Left lung (tissue), 10 donors: ENCODE data around the gene EFL1. TPM values are rescaled to one million over a fixed set of nuclear protein-coding genes. Genes with fewer than 3 reads are reported as not detected.

Experiments used
- ATAC-seq: fragments of 200-7000 bp; cut with Tn5 transposase; one replicate; pipeline ENCODE4 v1.9.1; 2020; ENCODE audit warnings: moderate library complexity
- DNase-seq, 4 donors: peaks; one replicate each; pipeline ENCODE4 v3.0.0-alpha.2; 2013 to 2020
- H3K27ac ChIP-seq, 2 donors: fragments of 200-600 bp; sonication (generic) in 1 of 2; one replicate each; pipeline versions ENCODE4 v1.5.0 to v1.8.0; 2020 to 2021
- H3K27me3 ChIP-seq, 2 donors: fragments of 200-600 bp; sonication (generic) in 1 of 2; one replicate each; pipeline versions ENCODE4 v1.5.0 to v1.8.0; 2020 to 2021
- H3K36me3 ChIP-seq, 2 donors: fragments of 200-600 bp; sonication (generic) in 1 of 2; one replicate each; pipeline versions ENCODE4 v1.5.0 to v1.8.0; 2020 to 2021
- H3K4me1 ChIP-seq, 2 donors: fragments of 200-600 bp; one replicate each; pipeline ENCODE4 v1.8.0; 2021
- H3K4me3 ChIP-seq, 2 donors: fragments of 200-600 bp; sonication (generic) in 1 of 2; one replicate each; pipeline versions ENCODE4 v1.5.0 to v1.8.0; 2020 to 2021; ENCODE audit warnings: mild to moderate bottlenecking in 1 of 2
- H3K9me3 ChIP-seq, 2 donors: fragments of 200-600 bp; sonication (generic) in 1 of 2; one replicate each; pipeline versions ENCODE4 v1.5.0 to v1.8.0; 2020 to 2021
- CTCF ChIP-seq, 2 donors: fragments of 200-600 bp; sonication (generic) in 1 of 2; IDR thresholded peaks; one replicate each; pipeline versions ENCODE4 v1.5.0 to v1.8.0; 2021; ENCODE audit warnings: antibody characterized with exemption in 2 of 2
- intact Hi-C, 2 donors: fragments of 100-400 bp; cut with DNase I; formaldehyde crosslinking; loops; one replicate each; pipeline versions ENCODE4 v1.11.2 to v1.14.2; 2022
- polyA plus RNA-seq, 6 donors: library from polyadenylated mRNA; unstranded; fragments of 120-200 nt; gene quantifications; one replicate each; pipeline ENCODE4 v1.2.1, GENCODE V29; 2013; ENCODE audit not compliant: insufficient read length in 6 of 6
- total RNA-seq, 2 donors: library from RNA; stranded (reverse); fragmentation: NEBNext Ultra II Directional; extraction: Animal tissue kit (Norgen Biotek cat#: 25700); gene quantifications; one replicate each; pipeline ENCODE4 v1.2.1, GENCODE V29; 2021
- donor health status: DM: no; HTN: yes; CAD: no.
- donor health status: DM: no; HTN: no; CAD: no.

Gene EFL1
- total and polyA plus RNA-seq, 8 donors, result 14.7 to 21.8 (median 18.0) TPM

GRCh38 chr15:82165948-82166376 lies 96.6 kb downstream of the EFL1 start:
- no peak for ATAC-seq
- no peak overlapping the region for H3K4me3 ChIP-seq
- no peak overlapping the region for H3K27ac ChIP-seq
- intact Hi-C loops, result no loop called here
- DNase-seq, result no peak
- no peak for TF ChIP-seq CTCF (IDR thresholded peaks at IDR 0.05)
- no peaks in the 10 kb centered on the region for H3K9me3 ChIP-seq
- H3K27me3 ChIP-seq, result no peaks in the 10 kb centered on the region
- peaks cover 0 to 30% of the 10 kb centered on the region in 2 donors for H3K36me3 ChIP-seq
- H3K4me1 ChIP-seq, result no peaks in the 10 kb centered on the region

GRCh38 chr15:82159922-82160321 lies 102.6 kb downstream of the EFL1 start:
- ATAC-seq, result peak; percentile 54
- peaks cover 0 to 53% of the 10 kb centered on the region in 2 donors for H3K36me3 ChIP-seq

GRCh38 chr15:82158811-82159210 lies 103.7 kb downstream of the EFL1 start:
- no peaks in the 10 kb centered on the region for H3K9me3 ChIP-seq
- H3K4me1 ChIP-seq, result no peaks in the 10 kb centered on the region
- H3K36me3 ChIP-seq, result peaks cover 0 to 52% of the 10 kb centered on the region in 2 donors
- ATAC-seq (no peak), DNase-seq (no peak)
- no peaks in the 10 kb centered on the region for H3K27me3 ChIP-seq
- no peak overlapping the region for H3K4me3 ChIP-seq
- intact Hi-C loops, result no loop called here
- TF ChIP-seq CTCF (IDR thresholded peaks at IDR 0.05), result no peak
- H3K27ac ChIP-seq, result no peak overlapping the region

More at GRCh38 chr15:82159922-82160321, 102.6 kb downstream of the EFL1 start:
- no peak for TF ChIP-seq CTCF (IDR thresholded peaks at IDR 0.05)
- no peaks in the 10 kb centered on the region for H3K4me1 ChIP-seq
- no peak overlapping the region for H3K4me3 ChIP-seq
- H3K27me3 ChIP-seq, result no peaks in the 10 kb centered on the region
- DNase-seq, result no peak
- intact Hi-C loops, result no loop called here
- no peak overlapping the region for H3K27ac ChIP-seq
- no peaks in the 10 kb centered on the region for H3K9me3 ChIP-seq

GRCh38 chr15:82150645-82151044 lies 111.9 kb downstream of the EFL1 start:
- Histone ChIP-seq H3K36me3 (peaks cover 0 to 24% of the 10 kb centered on the region in 2 donors), H3K27me3 (no peaks in the 10 kb centered on the region), H3K9me3 (no peaks in the 10 kb centered on the region), H3K4me3 (no peak overlapping the region), H3K4me1 (no peaks in the 10 kb centered on the region), H3K27ac (no peak overlapping the region)
- DNase-seq (no peak), ATAC-seq (no peak)
- no peak for TF ChIP-seq CTCF (IDR thresholded peaks at IDR 0.05)
- intact Hi-C loops, result no loop called here

GRCh38 chr15:82146990-82147461 lies 115.5 kb downstream of the EFL1 start:
- H3K9me3 ChIP-seq, result no peaks in the 10 kb centered on the region
- DNase-seq, result no peak
- no peak for TF ChIP-seq CTCF (IDR thresholded peaks at IDR 0.05)
- no peaks in the 10 kb centered on the region for H3K27me3 ChIP-seq
- peaks cover 0 to 26% of the 10 kb centered on the region in 2 donors for H3K36me3 ChIP-seq
- intact Hi-C loops, result no loop called here
- no peak overlapping the region for H3K27ac ChIP-seq
- peak; percentile 40 for ATAC-seq
- no peaks in the 10 kb centered on the region for H3K4me1 ChIP-seq
- no peak overlapping the region for H3K4me3 ChIP-seq
